ENCODE measurements around the gene COL25A1.

Gene COL25A1

DNA sequence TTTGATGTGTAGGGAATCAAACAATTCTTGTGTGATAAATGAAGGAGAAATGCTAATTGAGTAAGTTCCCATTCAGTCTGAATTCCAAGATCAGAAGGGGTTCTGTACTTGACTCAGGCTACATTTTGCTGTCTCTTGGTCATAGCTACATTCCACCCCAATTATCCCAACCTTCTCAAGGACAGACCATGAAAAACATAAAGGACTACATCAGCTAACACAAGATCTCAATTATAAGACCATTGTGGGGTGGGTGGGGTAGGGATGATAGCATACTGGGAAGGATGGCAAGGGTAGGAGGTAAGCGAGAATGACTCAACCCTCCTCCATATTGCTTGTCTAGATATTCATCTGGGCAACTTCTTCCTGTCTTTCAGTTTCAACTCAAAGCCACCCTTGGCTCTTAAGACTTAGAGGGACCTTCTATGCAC lies 452.2 kb downstream of the COL25A1 start:
- no peak for DNase-seq (ENCODE audit: extremely low spot score)
- ChIA-PET CTCF (no interaction called here), POLR2A (no interaction called here)

GRCh38 chr4:108849611-108850168 lies 452.8 kb downstream of the COL25A1 start:
- TF ChIP-seq, protein P1, sequence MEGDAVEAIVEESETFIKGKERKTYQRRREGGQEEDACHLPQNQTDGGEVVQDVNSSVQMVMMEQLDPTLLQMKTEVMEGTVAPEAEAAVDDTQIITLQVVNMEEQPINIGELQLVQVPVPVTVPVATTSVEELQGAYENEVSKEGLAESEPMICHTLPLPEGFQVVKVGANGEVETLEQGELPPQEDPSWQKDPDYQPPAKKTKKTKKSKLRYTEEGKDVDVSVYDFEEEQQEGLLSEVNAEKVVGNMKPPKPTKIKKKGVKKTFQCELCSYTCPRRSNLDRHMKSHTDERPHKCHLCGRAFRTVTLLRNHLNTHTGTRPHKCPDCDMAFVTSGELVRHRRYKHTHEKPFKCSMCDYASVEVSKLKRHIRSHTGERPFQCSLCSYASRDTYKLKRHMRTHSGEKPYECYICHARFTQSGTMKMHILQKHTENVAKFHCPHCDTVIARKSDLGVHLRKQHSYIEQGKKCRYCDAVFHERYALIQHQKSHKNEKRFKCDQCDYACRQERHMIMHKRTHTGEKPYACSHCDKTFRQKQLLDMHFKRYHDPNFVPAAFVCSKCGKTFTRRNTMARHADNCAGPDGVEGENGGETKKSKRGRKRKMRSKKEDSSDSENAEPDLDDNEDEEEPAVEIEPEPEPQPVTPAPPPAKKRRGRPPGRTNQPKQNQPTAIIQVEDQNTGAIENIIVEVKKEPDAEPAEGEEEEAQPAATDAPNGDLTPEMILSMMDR (IDR thresholded peaks at IDR 0.05; ENCODE audit: control extremely low read depth, extremely low read depth, low read depth, missing control alignments): no peak
- POLR2A ChIA-PET: interaction anchor here (0.6 kb wide), 1 partner anchor 82 kb away, joined by 3 read pairs; no protein-coding TSS in a partner anchor
- DNase-seq (ENCODE audit: extremely low spot score): no peak
- CTCF ChIA-PET: no interaction called here

More for the DNA sequence above, 452.2 kb downstream of the COL25A1 start:
- TF ChIP-seq, protein P1 (IDR thresholded peaks at IDR 0.05; ENCODE audit: control extremely low read depth, extremely low read depth, low read depth, missing control alignments): no peak

GRCh38 chr4:108846568-108846967 lies 455.9 kb downstream of the COL25A1 start:
- ChIA-PET POLR2A (no interaction called here), CTCF (no interaction called here)
- TF ChIP-seq, protein P1 (IDR thresholded peaks at IDR 0.05; ENCODE audit: control extremely low read depth, extremely low read depth, low read depth, missing control alignments): no peak
- no peak for DNase-seq (ENCODE audit: extremely low spot score)

- DNase-seq (ENCODE audit: extremely low spot score): no peak
These were observed 462.0 kb downstream of the COL25A1 start for GRCh38 chr4:108840426-108840975.

GRCh38 chr4:108839333-108839732 lies 463.1 kb downstream of the COL25A1 start:
- ChIA-PET POLR2A (no interaction called here), CTCF (no interaction called here)
- no peak for DNase-seq (ENCODE audit: extremely low spot score)
- TF ChIP-seq, protein P1 (IDR thresholded peaks at IDR 0.05; ENCODE audit: control extremely low read depth, extremely low read depth, low read depth, missing control alignments): no peak

More at GRCh38 chr4:108840426-108840975, 462.0 kb downstream of the COL25A1 start:
- ChIA-PET POLR2A (no interaction called here), CTCF (no interaction called here)
- TF ChIP-seq, protein P1 (IDR thresholded peaks at IDR 0.05; ENCODE audit: control extremely low read depth, extremely low read depth, low read depth, missing control alignments): no peak

GRCh38 chr4:108838451-108838850 lies 464.0 kb downstream of the COL25A1 start:
- no peak for DNase-seq (ENCODE audit: extremely low spot score)
- ChIA-PET POLR2A (no interaction called here), CTCF (no interaction called here)
- TF ChIP-seq, protein P1 (IDR thresholded peaks at IDR 0.05; ENCODE audit: control extremely low read depth, extremely low read depth, low read depth, missing control alignments): no peak
